HCEC 1CT (cell line): ENCODE measurements around the gene ASB1.
"Not testable (repeated sequence)": the region's sequence is repeated elsewhere in the genome, so short reads cannot be mapped to it uniquely, and the experiment has no call there.

Experiments
- DNase-seq: peaks from one replicate; pipeline ENCODE4 v3.0.0-alpha.2; 2017

The ASB1 gene

DNA sequence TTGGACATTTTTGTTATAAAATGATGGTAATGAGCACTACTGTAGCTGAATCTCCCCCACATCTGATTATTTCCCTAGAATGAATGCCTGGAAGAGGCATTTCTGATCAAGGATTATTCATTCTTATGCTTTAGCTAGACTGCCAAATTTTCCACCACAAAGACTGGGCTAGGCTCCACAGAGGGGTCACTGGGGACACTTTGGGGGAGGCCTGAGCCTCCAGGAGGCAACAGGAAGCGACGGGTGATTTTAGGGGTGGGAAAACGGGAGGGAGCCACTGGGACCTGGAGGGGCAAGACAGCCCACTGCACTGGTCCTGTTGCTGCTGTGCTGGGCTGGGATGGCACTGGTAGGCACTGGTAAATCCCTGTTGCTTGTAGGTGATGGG lies 2.4 kb upstream of the ASB1 start:
- DNase-seq, result no peak

DNA sequence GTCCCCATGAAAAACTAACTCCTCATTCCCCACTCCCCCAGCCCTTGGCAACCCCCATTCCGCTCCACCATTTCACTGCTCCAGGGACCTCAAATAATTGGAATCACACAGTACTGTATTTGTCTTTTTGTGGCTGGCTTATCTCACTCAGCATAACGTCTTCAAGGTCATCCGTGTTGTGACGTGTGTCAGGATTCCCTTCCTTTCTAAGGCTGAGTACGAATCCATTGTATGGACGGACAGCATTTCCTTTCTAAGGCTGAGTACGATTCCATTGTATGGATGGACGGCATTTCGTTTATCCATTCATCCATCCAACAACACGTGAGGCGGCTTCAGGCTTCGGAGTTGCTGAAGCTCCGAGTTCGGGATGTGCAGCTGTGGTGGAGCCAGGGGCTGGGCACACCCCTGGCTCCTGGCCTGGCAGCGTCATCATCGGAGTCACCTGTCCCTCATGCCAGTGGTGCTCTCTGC lies 1.2 kb upstream of the ASB1 start:
- no peak for DNase-seq

DNA sequence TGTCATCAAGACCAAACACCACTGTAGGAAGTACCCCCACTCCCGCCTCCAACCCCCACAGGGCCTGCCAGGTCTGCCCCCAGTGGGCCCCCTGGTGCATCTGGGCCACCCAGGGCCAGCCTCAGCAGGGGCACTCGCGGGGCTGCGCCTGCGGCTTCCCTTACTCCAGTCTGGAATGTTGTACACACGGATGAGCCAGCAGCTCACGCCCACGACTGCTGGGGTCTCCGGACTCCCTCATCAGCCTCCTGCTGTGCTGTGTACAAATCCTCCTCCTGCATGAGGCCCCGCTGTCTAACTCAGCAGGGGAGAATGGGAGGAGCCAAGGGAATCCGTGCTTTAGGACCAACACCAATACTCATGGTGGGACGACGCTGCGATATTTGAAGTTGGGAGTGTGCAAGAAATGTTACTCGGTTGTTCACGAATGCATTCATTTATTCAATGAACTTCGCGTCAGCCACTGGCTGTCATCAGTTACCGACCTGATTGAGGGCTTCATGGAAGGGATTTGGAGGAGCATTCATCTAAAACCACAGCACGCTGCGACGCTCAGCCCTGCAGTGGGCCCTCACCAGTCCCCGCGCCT lies 654 bp upstream of the ASB1 start:
- DNase-seq, result peak; percentile 36

DNA sequence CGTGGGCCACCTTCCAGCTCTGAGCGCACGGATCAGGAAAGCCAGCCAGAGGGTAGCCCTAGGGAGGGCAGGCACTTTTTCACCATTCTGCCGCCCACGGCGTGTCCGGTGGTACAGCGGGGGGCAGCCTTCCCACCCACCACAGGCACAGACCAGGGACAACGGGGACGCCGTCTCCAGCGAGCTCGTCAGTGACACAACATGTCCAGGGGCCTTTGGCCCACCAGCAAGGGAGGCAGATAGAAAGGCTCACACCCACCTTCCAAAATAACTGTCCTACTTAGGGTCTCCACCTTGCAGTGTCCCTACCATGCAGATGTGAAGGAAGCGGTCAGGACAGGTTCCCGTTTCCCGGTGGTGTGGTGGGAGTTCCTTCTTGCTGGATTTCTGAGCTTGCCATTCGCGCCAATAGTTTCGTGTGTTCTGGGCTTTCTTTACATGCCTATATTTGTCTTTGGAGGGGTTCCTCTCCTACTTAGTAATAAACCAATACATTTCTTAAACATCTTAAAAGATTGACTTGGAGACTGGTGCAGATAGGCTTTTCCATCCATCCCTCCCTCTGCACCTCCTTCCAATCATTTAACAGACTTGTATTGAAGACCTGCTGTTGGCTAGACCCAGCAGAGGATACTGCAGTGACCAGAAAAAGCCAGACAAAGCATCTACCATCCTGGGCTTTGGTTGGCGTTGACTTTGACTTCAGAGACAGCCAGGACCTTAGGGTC lies 872 bp downstream of the ASB1 start:
- no peak for DNase-seq

DNA sequence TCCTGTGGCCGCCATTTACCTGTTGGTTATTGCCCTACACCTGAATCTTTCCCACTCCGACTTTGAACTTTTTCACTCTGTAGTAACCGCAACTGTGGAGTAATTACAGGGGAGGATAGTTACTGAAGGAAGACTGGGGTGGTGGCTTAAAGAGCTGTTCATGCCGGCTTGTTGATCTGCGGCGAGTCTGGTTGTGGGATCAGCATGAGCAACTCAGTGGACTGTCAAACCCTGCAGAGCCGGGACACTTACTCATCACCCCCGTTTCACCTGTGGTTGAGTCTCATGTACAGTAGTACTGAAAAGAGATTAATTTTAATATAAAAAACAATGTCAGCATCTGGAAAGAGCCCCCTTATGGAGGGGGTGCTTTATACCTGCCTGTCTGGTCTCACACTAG lies 2.1 kb downstream of the ASB1 start:
- DNase-seq, result no peak

DNA sequence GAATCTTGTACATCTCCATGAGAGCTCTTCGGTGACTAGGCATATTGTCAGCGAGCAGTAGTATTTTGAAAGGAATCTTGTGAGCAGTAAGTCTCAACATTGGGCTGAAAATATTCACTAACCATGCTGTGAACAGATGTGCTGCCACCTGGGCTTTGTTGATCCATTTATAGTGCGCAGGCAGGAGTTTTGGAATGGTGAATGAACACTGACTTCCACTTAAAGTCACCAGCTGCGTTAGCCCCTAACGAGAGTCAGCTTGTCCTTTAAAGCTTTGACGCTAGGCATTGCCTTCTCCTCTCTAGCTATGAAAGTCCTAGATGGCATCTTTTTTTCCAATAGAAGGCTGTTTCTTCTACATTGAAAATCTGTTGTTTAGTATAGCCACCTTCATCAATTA lies 4.1 kb downstream of the ASB1 start:
- no peak for DNase-seq

DNA sequence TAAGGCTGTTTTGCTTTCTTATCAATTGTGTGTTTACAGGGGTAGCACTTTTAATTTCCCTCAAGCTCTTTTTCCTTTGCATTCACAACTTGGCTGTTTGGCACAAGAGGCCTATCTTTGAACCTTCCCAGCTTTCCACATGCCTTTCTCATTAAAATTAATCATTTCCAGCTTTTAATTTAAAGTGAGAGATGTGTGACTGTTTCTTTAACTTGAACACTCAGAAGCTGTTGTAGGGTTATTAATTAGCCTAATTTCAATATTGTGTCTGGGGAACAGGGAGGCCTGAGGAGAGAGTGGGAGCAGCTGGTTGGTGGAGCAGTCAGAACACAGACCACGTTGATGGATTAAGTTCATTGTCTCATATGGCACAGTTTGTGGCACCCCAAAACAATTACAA lies 4.7 kb downstream of the ASB1 start:
- DNase-seq, result no peak

DNA sequence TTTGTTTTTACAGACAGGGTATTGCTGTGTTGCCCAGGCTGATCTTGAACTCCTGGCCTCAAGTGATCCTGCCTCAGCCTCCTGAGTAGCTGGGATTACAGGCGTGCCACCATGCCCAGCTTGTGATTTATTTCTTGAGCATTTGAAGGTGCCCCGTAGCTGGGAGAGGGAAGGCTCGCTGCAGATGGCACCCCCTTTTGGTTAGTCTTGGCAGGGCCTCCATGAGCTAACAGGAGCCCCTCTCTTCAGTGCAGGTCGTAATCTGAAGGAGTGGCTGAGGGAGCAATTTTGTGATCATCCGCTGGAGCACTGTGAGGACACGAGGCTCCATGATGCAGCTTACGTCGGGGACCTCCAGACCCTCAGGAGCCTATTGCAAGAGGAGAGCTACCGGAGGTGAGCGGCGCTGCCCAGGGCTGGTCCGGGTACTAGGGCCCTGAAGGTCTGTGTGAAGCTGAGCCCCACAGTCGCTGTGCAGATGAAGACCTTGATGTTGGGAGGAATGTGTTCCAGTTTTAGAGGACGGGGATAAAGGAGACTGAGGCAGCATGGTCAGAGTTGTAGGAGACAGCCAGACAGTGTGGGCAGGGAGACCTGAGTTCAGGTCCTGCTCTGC lies 6.7 kb downstream of the ASB1 start:
- no peak for DNase-seq

DNA sequence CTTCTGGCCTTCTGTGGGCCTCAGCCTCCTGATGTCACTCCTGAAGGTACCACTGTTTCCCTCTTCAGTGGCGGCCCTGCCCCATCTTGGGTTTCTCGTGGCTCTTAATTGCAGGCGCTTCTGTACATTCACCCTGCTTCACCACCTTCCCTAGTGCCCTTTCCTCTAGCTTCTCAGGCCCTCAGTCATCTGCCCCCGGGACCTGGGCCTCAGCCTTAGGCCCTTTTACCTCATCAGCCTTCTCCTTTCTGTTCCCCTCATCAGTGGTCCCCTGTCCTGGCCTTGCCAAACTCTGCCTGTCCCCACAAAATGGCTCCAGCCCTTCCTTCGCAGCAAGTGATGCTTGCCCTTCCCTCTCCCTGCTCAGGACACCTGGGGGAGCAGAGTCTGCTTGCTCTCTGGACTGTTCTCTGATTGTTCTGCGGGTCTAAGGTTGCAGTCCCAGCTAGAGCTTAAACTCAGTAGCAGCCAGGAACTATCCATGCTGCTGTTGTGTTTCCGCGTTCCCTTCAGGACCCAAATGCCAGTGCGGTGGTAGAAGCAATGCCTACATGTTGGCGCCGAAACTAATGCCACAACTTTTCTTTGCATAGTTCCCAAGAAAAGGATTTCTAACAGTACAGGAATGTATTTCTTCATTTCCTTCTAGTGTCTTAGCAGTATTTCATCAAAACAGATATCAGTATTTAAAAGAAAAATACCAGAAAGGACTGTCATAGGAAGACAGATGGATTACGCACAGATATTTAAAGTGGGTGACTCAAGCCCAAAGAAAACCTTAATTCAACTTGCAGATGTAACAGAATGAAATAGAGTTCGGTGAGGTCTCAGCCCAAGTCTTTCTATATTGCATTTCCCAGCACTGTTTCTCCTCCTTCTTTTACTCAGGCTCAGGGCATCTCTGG lies 7.5 kb downstream of the ASB1 start:
- peak; percentile 97 for DNase-seq

DNA sequence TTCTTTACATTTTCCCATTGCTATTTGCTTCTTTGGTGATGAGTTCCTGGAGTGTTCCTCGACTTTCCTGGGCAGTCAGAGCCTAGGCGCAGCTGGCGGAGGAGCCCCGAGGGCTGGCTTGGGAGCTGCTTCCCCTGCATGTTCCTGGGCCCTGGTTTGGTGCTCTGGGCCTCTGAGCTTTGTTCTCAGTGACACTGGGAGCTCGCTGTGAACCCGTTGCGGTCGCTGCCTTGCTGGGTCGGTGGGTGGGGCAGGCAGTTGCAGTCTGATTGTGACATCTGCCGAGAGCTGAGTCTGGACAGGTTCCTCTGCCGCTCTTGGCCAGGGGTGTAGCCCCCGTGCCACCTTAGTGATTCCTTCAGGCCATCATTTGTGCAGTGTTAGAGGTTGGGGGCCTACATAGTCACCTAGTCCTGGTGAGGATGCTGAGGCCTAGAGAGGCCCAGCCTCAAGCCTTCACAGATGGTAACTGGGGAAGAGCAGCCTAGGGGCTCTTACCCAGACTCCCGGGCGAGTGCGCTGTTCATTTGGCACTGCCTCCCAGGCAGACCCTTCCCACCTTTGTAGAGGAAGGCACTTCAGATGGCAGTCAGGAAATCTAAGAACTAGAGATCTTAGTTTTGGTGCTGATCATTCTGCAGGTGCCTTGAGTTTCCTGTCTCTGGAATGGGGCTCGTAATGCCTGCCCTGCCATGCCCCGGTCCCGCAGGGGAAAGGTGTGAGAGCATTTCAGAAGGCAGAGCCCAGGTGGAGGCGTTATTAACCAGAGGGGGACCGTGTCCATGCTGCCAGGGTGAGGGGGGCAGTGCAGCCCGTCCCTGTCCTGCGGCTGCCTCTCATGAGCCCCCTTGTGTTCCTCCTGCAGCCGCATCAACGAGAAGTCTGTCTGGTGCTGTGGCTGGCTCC lies 8.4 kb downstream of the ASB1 start:
- no peak for DNase-seq

DNA sequence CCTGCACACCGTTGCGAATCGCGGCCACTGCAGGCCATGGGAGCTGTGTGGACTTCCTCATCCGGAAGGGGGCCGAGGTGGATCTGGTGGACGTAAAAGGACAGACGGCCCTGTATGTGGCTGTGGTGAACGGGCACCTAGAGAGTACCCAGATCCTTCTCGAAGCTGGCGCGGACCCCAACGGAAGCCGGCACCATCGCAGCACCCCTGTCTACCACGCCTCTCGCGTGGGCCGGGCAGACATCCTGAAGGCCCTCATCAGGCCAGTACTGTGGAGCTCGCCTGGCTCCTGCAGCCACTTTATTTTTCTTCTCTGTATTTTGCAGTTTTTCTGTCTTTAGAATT lies 9.0 kb downstream of the ASB1 start:
- no peak for DNase-seq

DNA sequence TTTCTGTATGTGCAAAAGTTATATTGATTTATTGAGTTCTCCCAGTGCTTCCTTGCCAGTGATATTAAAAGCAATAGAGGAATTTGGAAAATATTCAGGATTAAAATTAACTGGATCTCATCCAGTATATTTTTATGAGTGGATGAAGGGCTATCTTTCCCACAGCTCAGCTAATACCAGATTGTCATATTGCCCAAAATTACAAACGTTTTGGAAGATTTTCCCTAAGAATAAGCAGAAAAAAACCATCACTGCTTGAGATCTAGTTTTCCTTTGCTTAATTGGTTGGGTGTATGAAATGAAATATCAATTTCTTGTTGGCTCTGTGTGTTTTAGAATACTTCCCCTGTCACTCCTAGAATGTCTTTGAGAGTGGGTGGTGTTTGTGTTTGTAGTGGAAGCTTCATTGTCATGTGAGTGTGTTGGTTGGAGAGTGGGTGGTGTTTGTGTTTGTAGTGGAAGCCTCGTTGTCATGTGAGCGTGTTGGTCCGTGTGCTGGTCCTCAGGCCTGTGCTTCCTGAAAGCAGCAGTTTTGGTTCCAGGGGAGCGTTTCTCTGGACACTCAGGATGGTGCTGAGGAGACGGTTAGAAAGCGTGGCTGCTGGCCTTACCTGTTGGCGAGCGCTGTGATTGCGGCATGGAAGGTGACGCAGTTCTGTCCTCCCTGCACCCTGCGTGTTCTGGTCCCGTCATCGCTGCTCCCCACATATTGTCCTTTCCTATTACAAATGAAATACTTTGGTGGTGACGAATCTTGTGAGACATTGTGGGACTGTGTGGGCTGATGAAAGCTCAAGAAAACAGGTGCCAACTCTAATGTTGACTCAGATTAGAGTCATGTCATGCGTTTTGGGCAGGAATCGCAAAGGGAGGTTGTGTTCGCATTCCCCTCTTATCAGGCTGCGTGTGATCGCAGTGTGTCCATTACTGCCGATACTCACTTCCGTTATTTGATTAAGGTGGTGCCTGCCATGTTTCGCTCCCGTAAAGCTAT lies 12.4 kb downstream of the ASB1 start:
- peak; percentile 95 for DNase-seq

DNA sequence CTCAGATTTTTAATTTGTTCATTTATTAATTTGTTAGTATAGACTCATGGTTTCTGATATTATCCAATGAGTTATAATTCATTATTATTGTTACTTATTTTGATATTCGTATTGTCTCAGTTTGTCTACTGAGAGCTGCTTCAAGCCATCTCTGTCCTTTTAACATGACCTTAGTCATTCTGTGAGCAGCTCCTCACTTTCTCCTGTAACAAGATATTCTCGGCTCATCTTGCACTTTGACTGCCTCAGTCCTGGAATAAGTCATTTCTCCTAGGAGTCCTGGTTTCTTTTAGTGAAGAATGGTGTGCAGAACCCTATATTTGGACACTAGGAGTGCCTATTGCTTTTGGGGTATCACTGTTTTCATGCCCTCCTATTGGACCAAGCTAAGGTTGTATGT lies 13.2 kb downstream of the ASB1 start:
- DNase-seq, result no peak

DNA sequence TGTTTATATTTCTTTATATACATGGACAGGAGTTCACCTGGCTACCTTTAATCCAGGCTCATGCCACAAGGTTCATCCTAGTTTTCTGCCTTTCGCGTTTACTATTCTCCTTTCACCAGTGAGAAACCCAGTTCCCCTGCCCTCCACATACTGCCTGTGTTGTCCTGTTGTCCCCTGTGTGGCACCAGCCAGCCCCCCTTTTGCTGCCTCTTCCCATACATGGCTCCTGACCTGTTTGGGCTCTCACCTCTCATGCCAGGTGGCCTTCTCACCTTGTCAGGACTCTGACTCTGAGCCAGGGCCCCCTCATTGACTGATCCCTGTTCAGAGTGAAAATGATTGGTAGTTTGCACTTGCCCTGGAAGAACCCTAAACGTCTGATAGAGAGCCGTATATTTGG lies 13.6 kb downstream of the ASB1 start:
- no peak for DNase-seq

DNA sequence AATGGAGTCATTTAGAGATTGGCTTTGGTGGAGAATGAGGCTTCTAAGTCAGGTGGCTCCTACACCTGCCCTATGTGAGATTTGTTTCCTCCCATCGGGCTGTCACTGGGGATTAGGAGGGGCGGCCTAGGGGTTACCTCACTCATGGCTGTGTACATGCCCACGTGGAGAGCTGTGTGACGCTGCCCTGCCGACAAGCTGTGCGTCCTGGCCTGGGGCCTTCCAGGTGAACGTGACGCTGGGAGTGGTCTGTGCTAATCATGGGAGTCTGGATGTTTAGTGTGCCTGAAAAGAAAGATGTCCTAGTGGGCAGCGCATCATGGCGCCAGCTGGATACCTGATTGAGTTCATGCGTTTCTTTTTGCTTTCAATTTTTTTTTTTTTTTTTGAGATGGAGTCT lies 14.0 kb downstream of the ASB1 start:
- no peak for DNase-seq

DNA sequence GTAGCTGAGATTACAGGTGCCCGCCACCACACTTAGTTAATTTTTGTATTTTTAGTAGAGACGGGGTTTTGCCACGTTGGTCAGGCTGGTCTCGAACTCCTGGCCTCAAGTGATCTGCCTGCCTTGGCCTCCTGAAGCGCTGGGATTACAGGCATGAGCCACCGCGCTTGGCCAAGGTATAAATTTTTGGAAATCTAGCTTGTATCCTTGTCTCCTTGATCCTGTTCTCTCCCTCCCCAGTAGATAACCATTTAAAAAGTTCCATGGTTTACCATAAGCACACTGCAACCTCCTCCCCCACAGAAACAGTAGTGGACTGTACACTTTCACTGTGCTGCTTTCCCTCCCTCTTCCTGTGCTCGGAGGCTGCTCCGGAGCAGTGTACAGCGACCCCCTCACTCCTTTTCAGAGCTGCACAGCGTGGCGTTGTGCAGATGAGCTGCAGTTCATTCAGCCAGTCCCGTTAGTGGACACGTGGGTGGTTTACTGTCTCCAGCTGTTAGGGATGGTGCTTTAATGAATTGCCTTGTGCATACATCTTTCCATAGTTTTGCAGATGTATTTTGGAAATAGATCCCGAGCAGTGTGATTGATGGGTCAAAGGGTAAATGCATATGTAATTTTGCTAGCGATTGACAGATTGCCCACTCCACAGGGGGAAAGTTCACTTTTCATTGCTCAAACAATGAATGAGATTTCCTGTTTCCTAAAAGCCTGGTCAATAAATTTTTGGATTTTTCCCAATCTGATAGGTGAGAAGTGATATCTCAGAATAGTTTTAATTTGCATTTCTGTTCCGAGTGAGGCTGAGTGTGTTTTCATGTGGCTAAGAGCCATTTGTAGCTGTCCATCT lies 14.8 kb downstream of the ASB1 start:
- DNase-seq, result no peak

DNA sequence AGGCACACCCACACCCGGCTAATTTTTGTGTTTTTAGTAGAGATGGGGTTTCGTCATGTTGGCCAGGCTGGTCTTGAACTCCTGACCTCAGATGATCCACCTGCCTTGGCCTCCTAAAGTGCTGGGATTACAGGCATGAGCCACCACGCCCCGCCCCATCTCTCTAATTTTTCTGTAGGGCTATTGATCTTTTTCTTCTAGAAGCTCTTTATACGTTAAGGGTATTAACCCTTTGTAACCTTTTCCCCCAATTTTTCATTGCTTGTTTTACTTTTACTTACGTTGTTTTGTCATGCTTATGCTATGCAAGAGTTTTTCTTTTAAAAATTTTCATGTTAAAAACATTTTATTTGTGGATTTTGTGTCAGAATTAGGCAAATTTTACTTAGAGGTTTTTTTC lies 15.5 kb downstream of the ASB1 start:
- not testable (repeated sequence) for DNase-seq

DNA sequence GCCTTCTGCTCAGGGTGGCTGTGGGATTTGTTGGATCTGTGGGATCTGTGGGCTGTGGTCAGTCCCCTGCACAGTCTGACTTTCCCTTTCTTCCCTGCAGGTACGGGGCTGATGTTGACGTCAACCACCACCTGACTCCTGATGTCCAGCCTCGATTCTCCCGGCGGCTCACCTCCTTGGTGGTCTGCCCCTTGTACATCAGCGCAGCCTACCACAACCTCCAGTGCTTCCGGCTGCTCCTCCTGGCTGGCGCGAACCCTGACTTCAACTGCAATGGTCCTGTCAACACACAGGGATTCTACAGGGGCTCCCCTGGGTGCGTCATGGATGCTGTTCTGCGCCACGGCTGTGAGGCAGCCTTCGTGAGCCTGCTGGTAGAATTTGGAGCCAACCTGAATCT lies 17.5 kb downstream of the ASB1 start:
- DNase-seq, result no peak

DNA sequence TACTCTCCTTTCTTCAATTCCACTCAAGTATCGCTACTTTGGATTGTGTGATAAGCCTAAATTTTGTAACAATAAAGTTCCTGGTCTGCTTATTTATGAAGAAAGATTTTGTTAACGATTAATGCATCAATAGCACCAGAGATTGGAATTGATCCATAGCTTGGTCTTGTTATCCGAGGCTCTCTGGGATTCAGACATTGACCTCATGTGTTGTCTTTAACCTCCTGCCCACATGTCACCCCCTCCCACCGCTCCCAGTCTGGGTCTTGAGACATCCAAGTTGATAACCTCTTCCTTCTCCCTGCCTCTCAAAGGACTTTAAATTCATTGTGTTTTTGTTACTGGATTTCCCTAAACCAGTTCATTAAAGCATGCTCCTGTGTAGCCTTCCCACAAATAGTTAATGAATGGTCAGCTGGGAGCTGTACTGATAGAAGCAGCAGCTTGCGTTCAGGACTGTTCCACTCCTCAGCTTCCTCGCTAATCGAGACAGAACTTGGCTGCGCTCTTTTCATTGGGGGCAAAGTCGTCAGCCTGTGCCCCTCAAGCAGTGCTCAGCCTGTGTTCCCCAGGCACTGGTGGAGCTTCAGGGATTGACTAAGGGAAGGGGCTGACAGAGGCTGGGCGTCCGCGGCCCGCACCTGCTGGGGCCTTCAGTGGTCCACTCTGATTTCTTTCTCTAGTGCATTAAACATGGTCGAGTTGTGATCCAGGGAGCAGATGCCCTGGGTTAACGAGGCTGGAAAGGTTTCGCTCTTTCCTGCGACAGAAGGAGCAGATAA lies 18.9 kb downstream of the ASB1 start:
- no peak for DNase-seq
